Tibial nerve (tissue), 4 donors: ENCODE measurements around the gene SEMA5B. TPM values are rescaled to one million over a fixed set of nuclear protein-coding genes. Genes with fewer than 3 reads are reported as not detected.

ENCODE experiments used
- DNase-seq, 2 donors: peaks; one replicate each; pipeline ENCODE4 v3.0.0-alpha.2; 2019; ENCODE audit warnings: low spot score in 2 of 2
- H3K27ac ChIP-seq, 4 donors: fragments of 200-600 bp; sonication (generic) in 3 of 4; one replicate each; pipeline ENCODE4 v1.5.1; 2017 to 2019; ENCODE audit warnings: mild to moderate bottlenecking in 1 of 4
- H3K27me3 ChIP-seq, 2 donors: fragments of 200-600 bp; sonication (generic) in 1 of 2; one replicate each; pipeline versions ENCODE4 v1.5.1 to v1.6.0; 2017 to 2019
- H3K36me3 ChIP-seq, 3 donors: fragments of 200-600 bp; sonication (generic); one replicate each; pipeline ENCODE4 v1.5.1; 2018 to 2019
- H3K4me1 ChIP-seq, 4 donors: fragments of 200-600 bp; sonication (generic) in 3 of 4; one replicate each; pipeline ENCODE4 v1.5.1; 2017 to 2019
- H3K4me3 ChIP-seq, 4 donors: fragments of 200-600 bp; sonication (generic) in 3 of 4; one replicate each; pipeline ENCODE4 v1.5.1; 2017 to 2019; ENCODE audit warnings: mild to moderate bottlenecking in 1 of 4, moderate library complexity in 1 of 4
- H3K9me3 ChIP-seq, 4 donors: fragments of 200-600 bp; sonication (generic) in 3 of 4; one replicate each; pipeline ENCODE4 v1.5.1; 2017 to 2019
- EP300 ChIP-seq, 2 donors: sonication (generic); formaldehyde crosslinking; IDR thresholded peaks; one replicate each; pipeline ENCODE4 v1.6.1; 2017; ENCODE audit warnings: antibody characterized with exemption in 2 of 2, mild to moderate bottlenecking in 1 of 2
- POLR2A ChIP-seq, 2 donors: fragments of 450-650 bp; IDR thresholded peaks; one replicate each; pipeline ENCODE4 v1.6.1; 2017; ENCODE audit warnings: antibody characterized with exemption in 2 of 2, mild to moderate bottlenecking in 2 of 2, moderate library complexity in 2 of 2
- WGBS, 2 donors: methylation state at CpG; one replicate each; pipeline ENCODE4 v1.1.5; 2018; 5-methylcytosine and 5-hydroxymethylcytosine counted together
- total RNA-seq, 4 donors: library from RNA; depleted of rRNA; stranded (reverse); fragments of >200 nt; gene quantifications; one replicate each; pipeline ENCODE4 v1.1.0, GENCODE V29; 2016
- TF ChIP-seq, protein P1 (sequence below), 5 experiments: fragments of 200-600 bp in 3 of 5; fragments of 450-650 bp in 2 of 5; sonication (generic) in 3 of 5; IDR thresholded peaks; one replicate each; pipeline ENCODE4 v1.5.1; 2016 to 2019; ENCODE audit warnings: antibody characterized with exemption in 5 of 5, mild to moderate bottlenecking in 3 of 5, moderate library complexity in 2 of 5

SEMA5B gene
- total RNA-seq, 4 donors from 2014 or later, result 6.7 to 19.7 (median 13.1) TPM

DNA sequence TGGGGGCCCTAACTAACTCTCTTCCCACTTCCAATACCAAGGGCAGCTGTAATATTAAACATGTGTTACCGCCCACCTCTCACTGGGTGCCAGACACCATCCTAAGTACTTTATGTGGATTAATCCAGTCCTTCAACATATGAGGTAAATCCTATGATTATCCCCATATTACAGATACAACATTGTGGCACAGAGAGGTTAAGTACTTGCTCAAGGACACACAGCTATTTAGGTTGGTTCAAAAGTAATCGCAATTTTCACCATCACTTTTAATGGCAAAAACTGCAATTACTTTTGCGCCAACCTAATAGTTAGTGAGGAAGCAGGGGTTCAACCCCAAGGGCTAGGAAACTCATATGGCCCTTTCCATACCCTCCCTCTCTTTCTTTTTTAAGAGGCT is 100.8 kb downstream of the SEMA5B start:
- TF ChIP-seq EP300 (IDR thresholded peaks at IDR 0.05) (no peak), POLR2A (IDR thresholded peaks at IDR 0.05) (no peak)
- TF ChIP-seq, protein P1, sequence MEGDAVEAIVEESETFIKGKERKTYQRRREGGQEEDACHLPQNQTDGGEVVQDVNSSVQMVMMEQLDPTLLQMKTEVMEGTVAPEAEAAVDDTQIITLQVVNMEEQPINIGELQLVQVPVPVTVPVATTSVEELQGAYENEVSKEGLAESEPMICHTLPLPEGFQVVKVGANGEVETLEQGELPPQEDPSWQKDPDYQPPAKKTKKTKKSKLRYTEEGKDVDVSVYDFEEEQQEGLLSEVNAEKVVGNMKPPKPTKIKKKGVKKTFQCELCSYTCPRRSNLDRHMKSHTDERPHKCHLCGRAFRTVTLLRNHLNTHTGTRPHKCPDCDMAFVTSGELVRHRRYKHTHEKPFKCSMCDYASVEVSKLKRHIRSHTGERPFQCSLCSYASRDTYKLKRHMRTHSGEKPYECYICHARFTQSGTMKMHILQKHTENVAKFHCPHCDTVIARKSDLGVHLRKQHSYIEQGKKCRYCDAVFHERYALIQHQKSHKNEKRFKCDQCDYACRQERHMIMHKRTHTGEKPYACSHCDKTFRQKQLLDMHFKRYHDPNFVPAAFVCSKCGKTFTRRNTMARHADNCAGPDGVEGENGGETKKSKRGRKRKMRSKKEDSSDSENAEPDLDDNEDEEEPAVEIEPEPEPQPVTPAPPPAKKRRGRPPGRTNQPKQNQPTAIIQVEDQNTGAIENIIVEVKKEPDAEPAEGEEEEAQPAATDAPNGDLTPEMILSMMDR (IDR thresholded peaks at IDR 0.05), result no peak
- H3K27me3 ChIP-seq, result peaks cover 0 to 11% of the 10 kb centered on the region in 2 donors
- no peaks in the 10 kb centered on the region for H3K9me3 ChIP-seq
- H3K36me3 ChIP-seq, result no peaks in the 10 kb centered on the region
- no peak overlapping the region for H3K27ac ChIP-seq
- H3K4me3 ChIP-seq, result no peak overlapping the region
- WGBS, 2 donors, result 95 to 96% methylated on average over 3 of the region's 3 CpGs
- no peak for DNase-seq
- H3K4me1 ChIP-seq, result peaks cover 0 to 11% (median 0%) of the 10 kb centered on the region in 4 donors

DNA sequence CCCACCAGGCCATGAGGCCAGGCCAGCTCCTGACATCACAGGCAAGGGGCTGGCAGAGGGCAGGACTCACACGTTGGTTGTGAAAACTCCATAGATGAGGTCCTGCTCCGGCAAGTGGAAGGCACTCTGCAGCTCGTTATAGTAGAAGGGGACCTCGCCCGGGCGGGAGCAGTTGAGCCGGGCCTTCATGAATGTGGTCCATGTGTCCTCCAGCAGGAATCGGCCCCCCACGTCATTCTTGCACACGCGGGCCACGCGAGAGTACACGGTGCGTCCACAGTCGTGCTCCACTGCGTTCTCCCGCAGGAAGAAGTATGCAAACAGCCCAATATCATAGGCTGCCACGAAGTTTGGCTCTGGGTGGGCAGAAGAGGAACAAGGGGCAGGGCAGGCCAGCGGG is 101.2 kb downstream of the SEMA5B start:
- no peaks in the 10 kb centered on the region for H3K36me3 ChIP-seq
- no peak for DNase-seq
- WGBS, 2 donors, result 88 to 94% methylated on average over 18 to 20 of the region's 20 CpGs
- no peak overlapping the region for H3K4me3 ChIP-seq
- H3K9me3 ChIP-seq, result no peaks in the 10 kb centered on the region
- peaks cover 0 to 16% of the 10 kb centered on the region in 2 donors for H3K27me3 ChIP-seq
- no peak overlapping the region for H3K27ac ChIP-seq
- no peak for TF ChIP-seq EP300 (IDR thresholded peaks at IDR 0.05)
- TF ChIP-seq POLR2A (IDR thresholded peaks at IDR 0.05), result no peak
- TF ChIP-seq, protein P1 (IDR thresholded peaks at IDR 0.05), result no peak
- peaks cover 0 to 12% (median 0%) of the 10 kb centered on the region in 4 donors for H3K4me1 ChIP-seq

DNA sequence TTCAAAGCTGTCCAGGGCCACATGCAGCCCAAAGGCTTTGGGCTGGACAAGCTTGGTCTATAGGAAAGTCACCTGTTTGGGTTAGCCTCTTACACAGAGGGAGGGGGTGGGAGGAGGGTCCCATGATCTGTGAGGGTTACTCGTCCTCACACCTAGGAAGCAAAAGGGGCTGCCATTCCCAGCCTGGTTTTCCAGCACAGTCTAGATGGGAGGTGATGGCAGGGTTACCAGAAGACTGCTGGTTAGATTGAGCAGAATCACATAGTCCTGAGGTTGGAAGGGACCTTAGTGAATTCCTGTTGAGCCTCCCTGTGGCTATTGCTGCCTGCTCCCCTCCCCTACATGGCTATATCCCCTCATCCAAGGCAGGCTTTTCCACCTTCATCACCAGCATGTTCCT is 101.8 kb downstream of the SEMA5B start:
- Histone ChIP-seq H3K27me3 (peaks cover 0 to 17% of the 10 kb centered on the region in 2 donors), H3K9me3 (no peaks in the 10 kb centered on the region), H3K36me3 (no peaks in the 10 kb centered on the region), H3K4me1 (peaks cover 0 to 12% (median 0%) of the 10 kb centered on the region in 4 donors), H3K27ac (no peak overlapping the region), H3K4me3 (no peak overlapping the region)
- WGBS, 2 donors, result 77 to 85% methylated on average over 1 of the region's 1 CpG
- DNase-seq, result no peak
- TF ChIP-seq EP300 (IDR thresholded peaks at IDR 0.05), result no peak
- TF ChIP-seq, protein P1 (IDR thresholded peaks at IDR 0.05), result no peak
- no peak for TF ChIP-seq POLR2A (IDR thresholded peaks at IDR 0.05)

DNA sequence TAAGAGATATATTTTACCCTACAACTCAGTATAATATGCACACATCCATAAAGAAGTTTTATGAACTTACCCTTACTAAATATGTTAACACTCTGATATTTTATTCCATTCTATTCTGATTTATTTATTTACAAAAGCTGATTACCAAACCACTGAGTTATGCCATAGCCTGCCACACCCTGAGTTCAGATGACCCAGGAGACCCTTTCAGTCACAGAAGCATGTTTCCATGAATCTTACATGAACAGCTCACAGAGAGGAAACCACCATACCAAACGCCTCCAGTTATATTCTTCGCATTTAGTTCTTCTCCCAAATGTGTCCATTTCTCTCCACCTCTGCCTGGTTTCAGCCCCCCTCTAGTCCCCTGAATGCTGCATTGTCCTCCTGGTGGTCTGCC is 103.5 kb downstream of the SEMA5B start:
- WGBS, 2 donors, result 68 to 70% methylated on average over 2 of the region's 2 CpGs
- TF ChIP-seq POLR2A (IDR thresholded peaks at IDR 0.05), result no peak
- no peak for TF ChIP-seq EP300 (IDR thresholded peaks at IDR 0.05)
- TF ChIP-seq, protein P1 (IDR thresholded peaks at IDR 0.05), result no peak
- no peak overlapping the region for H3K4me3 ChIP-seq
- peaks cover 0 to 17% of the 10 kb centered on the region in 2 donors for H3K27me3 ChIP-seq
- no peaks in the 10 kb centered on the region for H3K36me3 ChIP-seq
- H3K27ac ChIP-seq, result no peak overlapping the region
- peaks cover 0 to 12% (median 0%) of the 10 kb centered on the region in 4 donors for H3K4me1 ChIP-seq
- no peak for DNase-seq
- no peaks in the 10 kb centered on the region for H3K9me3 ChIP-seq

DNA sequence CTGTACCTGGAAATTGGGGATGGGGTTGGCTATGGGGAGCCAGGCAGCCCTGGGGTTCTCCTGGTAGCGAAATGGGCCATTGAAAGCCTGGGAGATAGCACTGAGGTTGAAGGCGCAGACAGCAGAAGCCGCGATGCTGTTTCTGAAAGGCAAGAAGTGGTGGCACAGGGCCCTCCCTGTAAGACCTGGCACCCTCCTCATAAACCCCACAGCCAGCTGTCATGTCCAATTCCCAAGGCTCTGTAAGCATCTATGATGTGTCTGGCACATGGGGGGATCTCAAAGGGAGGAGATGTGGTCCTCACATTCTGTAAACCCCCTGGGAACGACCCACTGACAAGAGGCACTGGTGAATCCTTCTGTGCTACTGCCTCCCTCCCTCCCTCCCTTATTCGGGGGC is 104.0 kb downstream of the SEMA5B start:
- H3K27ac ChIP-seq, result no peak overlapping the region
- 75 to 81% methylated on average over 6 of the region's 6 CpGs for WGBS, 2 donors
- peaks cover 0 to 14% (median 0%) of the 10 kb centered on the region in 4 donors for H3K4me1 ChIP-seq
- H3K4me3 ChIP-seq, result no peak overlapping the region
- H3K36me3 ChIP-seq, result no peaks in the 10 kb centered on the region
- no peak for TF ChIP-seq POLR2A (IDR thresholded peaks at IDR 0.05)
- TF ChIP-seq, protein P1 (IDR thresholded peaks at IDR 0.05), result no peak
- no peak for TF ChIP-seq EP300 (IDR thresholded peaks at IDR 0.05)
- H3K27me3 ChIP-seq, result peaks cover 0 to 17% of the 10 kb centered on the region in 2 donors
- DNase-seq, result no peak
- H3K9me3 ChIP-seq, result no peaks in the 10 kb centered on the region
